Uterus (tissue), 2 donors: Measurements from ENCODE around the gene GCLM.

Experiments used
- CTCF ChIP-seq, 4 experiments: fragments of 200-600 bp in 2 of 4; fragments of 450-650 bp in 2 of 4; sonication (generic) in 2 of 4; IDR thresholded peaks; one replicate each; pipeline ENCODE4 v1.5.1; 2016 to 2019; ENCODE audit warnings: antibody characterized with exemption in 4 of 4, mild to moderate bottlenecking in 2 of 4, moderate library complexity in 1 of 4
- POLR2A ChIP-seq, 2 donors: fragments of 450-650 bp; IDR thresholded peaks; one replicate each; pipeline ENCODE4 v1.6.1; 2016; ENCODE audit warnings: antibody characterized with exemption in 2 of 2, mild to moderate bottlenecking in 1 of 2, moderate library complexity in 1 of 2

GRCh38 chr1:93839307-93839706, 69.9 kb downstream of the GCLM start:
- TF ChIP-seq CTCF (IDR thresholded peaks at IDR 0.05) = no peak
- no peak for TF ChIP-seq POLR2A (IDR thresholded peaks at IDR 0.05)
